ENCODE data around the gene ADAM11.

Gene ADAM11

GRCh38 chr17:44774271-44775135 lies 15.7 kb downstream of the ADAM11 start (continued):
- TF ChIP-seq ZNF830 (tag by site-specific recombination; IDR thresholded peaks at IDR 0.05; ENCODE audit: low read depth) = no peak
- no peak for TF ChIP-seq AEBP2 (tag by site-specific recombination; IDR thresholded peaks at IDR 0.05; ENCODE audit: borderline replicate concordance)
- TF ChIP-seq ZNF670 (tag by site-specific recombination; IDR thresholded peaks at IDR 0.05; ENCODE audit: low read depth) = no peak
- TF ChIP-seq HIC1 (tag by site-specific recombination; IDR thresholded peaks at IDR 0.05) = no peak
- no peak for TF ChIP-seq ZNF501 (tag by site-specific recombination; IDR thresholded peaks at IDR 0.05)
- peak; percentile 38 for TF ChIP-seq ZBTB26 (tag by site-specific recombination; optimal IDR thresholded peaks at IDR 0.05)
- TF ChIP-seq BCL6B (tag by site-specific recombination; IDR thresholded peaks at IDR 0.05) = no peak
- TF ChIP-seq ZNF26 (tag by site-specific recombination; IDR thresholded peaks at IDR 0.05) = no peak
- TF ChIP-seq MYNN (tag by site-specific recombination; IDR thresholded peaks at IDR 0.05; ENCODE audit: borderline replicate concordance) = no peak
- no peak for TF ChIP-seq ZNF664 (tag by site-specific recombination; IDR thresholded peaks at IDR 0.05)
- TF ChIP-seq ZNF518A (tag by site-specific recombination; conservative IDR thresholded peaks at IDR 0.05; ENCODE audit: low read depth) = no peak
- TF ChIP-seq MZF1 (tag by site-specific recombination; IDR thresholded peaks at IDR 0.05; ENCODE audit: borderline replicate concordance) = peak; percentile 91
- no peak for TF ChIP-seq OVOL3 (tag by site-specific recombination; IDR thresholded peaks at IDR 0.05)
- TF ChIP-seq ZNF707 (tag by site-specific recombination; IDR thresholded peaks at IDR 0.05) = no peak
- TF ChIP-seq IKZF3 (tag by site-specific recombination; IDR thresholded peaks at IDR 0.05) = peak; percentile 90
- TF ChIP-seq ZBTB7A (tag by site-specific recombination; IDR thresholded peaks at IDR 0.05; ENCODE audit: low read depth) = no peak
- no peak for TF ChIP-seq ZNF488 (tag by site-specific recombination; IDR thresholded peaks at IDR 0.05)
- no peak for TF ChIP-seq ZNF639 (tag by site-specific recombination; IDR thresholded peaks at IDR 0.05)
- no peak for TF ChIP-seq ZNF324 (tag by site-specific recombination; IDR thresholded peaks at IDR 0.05)
- TF ChIP-seq YY1 (tag by site-specific recombination; IDR thresholded peaks at IDR 0.05) = peak; percentile 10; the same call in 1 of the 2 replicates
- TF ChIP-seq ZFP3 (tag by site-specific recombination; IDR thresholded peaks at IDR 0.05; ENCODE audit: low read depth) = no peak
- no peak for TF ChIP-seq ZNF571 (tag by site-specific recombination; IDR thresholded peaks at IDR 0.05)
- TF ChIP-seq ZNF624 (tag by site-specific recombination; IDR thresholded peaks at IDR 0.05) = no peak
